H1 (cell line): ENCODE data around the gene MYOM3.

ENCODE experiments used
- CTCF ChIP-seq, 3 experiments: IDR thresholded peaks; 1 replicate in 2 of 3; 2 replicates in 1 of 3; pipeline versions ENCODE4 v1.5.1 to v1.6.1; 2011; ENCODE audit warnings: low read length in 3 of 3, mild to moderate bottlenecking in 3 of 3, inconsistent platforms in 2 of 3, low read depth in 1 of 3, moderate library complexity in 1 of 3; ENCODE audit not compliant: insufficient read depth in 1 of 3; ENCODE audit errors: control extremely low read depth in 1 of 3
- EGR1 ChIP-seq: IDR thresholded peaks from 2 replicates; pipeline ENCODE4 v1.6.1; 2011; ENCODE audit warnings: low read depth, low read length, borderline replicate concordance
- FOSL1 ChIP-seq: IDR thresholded peaks from 2 replicates; pipeline ENCODE4 v1.6.1; 2011; ENCODE audit warnings: mild to moderate bottlenecking, low read depth, low read length, moderate library complexity; ENCODE audit not compliant: insufficient read depth
- GTF2F1 ChIP-seq: IDR thresholded peaks from 2 replicates; pipeline ENCODE4 v1.6.1; 2012; ENCODE audit warnings: low read depth, low read length, improper control_type of control experiment, borderline replicate concordance
- MAX ChIP-seq: IDR thresholded peaks from 2 replicates; pipeline ENCODE4 v1.6.1; 2012; ENCODE audit warnings: inconsistent platforms
- NANOG ChIP-seq: IDR thresholded peaks from 2 replicates; pipeline ENCODE4 v1.6.1; 2011; ENCODE audit warnings: low read length, low read depth, mild to moderate bottlenecking, inconsistent platforms; ENCODE audit not compliant: insufficient read depth, poor library complexity, severe bottlenecking
- POLR2A ChIP-seq, 2 experiments: IDR thresholded peaks; 1 replicate in 1 of 2; 2 replicates in 1 of 2; pipeline ENCODE4 v1.6.1; 2011; ENCODE audit warnings: low read depth in 2 of 2, low read length in 2 of 2, mild to moderate bottlenecking in 2 of 2; ENCODE audit errors: control extremely low read depth in 1 of 2
- POLR2AphosphoS5 ChIP-seq: IDR thresholded peaks from 2 replicates; pipeline ENCODE4 v1.6.1; 2011; ENCODE audit warnings: low read depth, low read length
- SIN3A ChIP-seq, 2 experiments: IDR thresholded peaks in 1 of 2; conservative IDR thresholded peaks in 1 of 2; 2 replicates each; pipeline ENCODE4 v1.6.1; 2011 to 2012; ENCODE audit warnings: low read length in 2 of 2, improper control_type of control experiment in 1 of 2, low read depth in 1 of 2, mild to moderate bottlenecking in 1 of 2
- SP1 ChIP-seq: IDR thresholded peaks from 2 replicates; pipeline ENCODE4 v1.6.1; 2011; ENCODE audit warnings: low read depth, low read length
- TAF1 ChIP-seq: IDR thresholded peaks from 2 replicates; pipeline ENCODE4 v1.6.1; 2011; ENCODE audit warnings: mild to moderate bottlenecking, low read depth, low read length
- TEAD4 ChIP-seq: IDR thresholded peaks from 2 replicates; pipeline ENCODE4 v1.6.1; 2012; ENCODE audit warnings: low read depth, low read length, inconsistent platforms, mixed read lengths
- USF2 ChIP-seq: IDR thresholded peaks from 2 replicates; pipeline ENCODE4 v1.6.1; 2011; ENCODE audit warnings: low read length, improper control_type of control experiment
- YY1 ChIP-seq: IDR thresholded peaks from 2 replicates; pipeline ENCODE4 v1.6.1; 2011; ENCODE audit warnings: low read depth, mild to moderate bottlenecking, low read length

GRCh38 chr1:24118410-24119242 lies 6.7 kb upstream of the MYOM3 start:
- TF ChIP-seq CTCF (IDR thresholded peaks at IDR 0.05; ENCODE audit: control extremely low read depth in 1 of 3, insufficient read depth in 1 of 3, low read depth in 1 of 3, low read length in 3 of 3) (no peak), MAX (no peak), POLR2A (IDR thresholded peaks at IDR 0.05; ENCODE audit: control extremely low read depth in 1 of 2, low read depth in 2 of 2, low read length in 2 of 2) (no peak), POLR2AphosphoS5 (no peak), TAF1 (no peak), YY1 (no peak), TEAD4 (no peak), SIN3A (conservative IDR thresholded peaks at IDR 0.05 in 1 of 2, IDR thresholded peaks at IDR 0.05 in 1 of 2; ENCODE audit: low read depth in 1 of 2, low read length in 2 of 2) (no peak), USF2 (no peak), GTF2F1 (no peak), EGR1 (no peak), NANOG (no peak), SP1 (no peak), FOSL1 (no peak)
